Muscle of leg (tissue), 11 donors: Measurements from ENCODE around the gene MLLT3. TPM values are rescaled to one million over a fixed set of nuclear protein-coding genes. Genes with fewer than 3 reads are reported as not detected.

Experiments
- DNase-seq: peaks from one replicate; pipeline ENCODE4 v3.0.0; 2013
- H3K27ac ChIP-seq: one replicate; pipeline ENCODE4 v1.5.1; 2013; ENCODE audit warnings: mild to moderate bottlenecking, low read length, control low read depth
- H3K27me3 ChIP-seq: one replicate; pipeline ENCODE4 v1.6.1; 2013; ENCODE audit warnings: low read length; ENCODE audit not compliant: control insufficient read depth, insufficient read depth
- H3K36me3 ChIP-seq: one replicate; pipeline ENCODE4 v1.6.1; 2013; ENCODE audit warnings: low read length; ENCODE audit not compliant: control insufficient read depth, insufficient read depth
- H3K4me1 ChIP-seq: one replicate; pipeline ENCODE4 v1.6.1; 2013; ENCODE audit warnings: low read length; ENCODE audit not compliant: control insufficient read depth, insufficient read depth
- H3K4me3 ChIP-seq: one replicate; pipeline ENCODE4 v1.5.1; 2013; ENCODE audit warnings: low read length, control low read depth
- H3K9me3 ChIP-seq: replicated peaks from 2 replicates; pipeline ENCODE4 v1.6.1; 2013; ENCODE audit warnings: low read depth, low read length; ENCODE audit not compliant: control insufficient read depth
- WGBS: methylation state at CpG from one replicate; pipeline ENCODE4 v1.1.5; 2013; ENCODE audit warnings: missing lambda C conversion rate; ENCODE audit not compliant: insufficient coverage; 5-methylcytosine and 5-hydroxymethylcytosine counted together
- polyA plus RNA-seq, 8 donors: library from polyadenylated mRNA; unstranded; fragments of 120-200 nt; gene quantifications; one replicate each; pipeline versions ENCODE4 v1.2.1 to v1.2.3, GENCODE V29; 2013; ENCODE audit warnings: inconsistent platforms in 1 of 8, low replicate concordance in 1 of 8; ENCODE audit not compliant: insufficient read length in 8 of 8, insufficient read depth in 1 of 8
- total RNA-seq: library from RNA; stranded (reverse); fragments of 120-200 nt; gene quantifications from one replicate; pipeline ENCODE4 v1.2.4, GENCODE V29; 2013

MLLT3 gene
- total and polyA plus RNA-seq, 9 donors = 61.9 to 101 (median 84.5) TPM

DNA sequence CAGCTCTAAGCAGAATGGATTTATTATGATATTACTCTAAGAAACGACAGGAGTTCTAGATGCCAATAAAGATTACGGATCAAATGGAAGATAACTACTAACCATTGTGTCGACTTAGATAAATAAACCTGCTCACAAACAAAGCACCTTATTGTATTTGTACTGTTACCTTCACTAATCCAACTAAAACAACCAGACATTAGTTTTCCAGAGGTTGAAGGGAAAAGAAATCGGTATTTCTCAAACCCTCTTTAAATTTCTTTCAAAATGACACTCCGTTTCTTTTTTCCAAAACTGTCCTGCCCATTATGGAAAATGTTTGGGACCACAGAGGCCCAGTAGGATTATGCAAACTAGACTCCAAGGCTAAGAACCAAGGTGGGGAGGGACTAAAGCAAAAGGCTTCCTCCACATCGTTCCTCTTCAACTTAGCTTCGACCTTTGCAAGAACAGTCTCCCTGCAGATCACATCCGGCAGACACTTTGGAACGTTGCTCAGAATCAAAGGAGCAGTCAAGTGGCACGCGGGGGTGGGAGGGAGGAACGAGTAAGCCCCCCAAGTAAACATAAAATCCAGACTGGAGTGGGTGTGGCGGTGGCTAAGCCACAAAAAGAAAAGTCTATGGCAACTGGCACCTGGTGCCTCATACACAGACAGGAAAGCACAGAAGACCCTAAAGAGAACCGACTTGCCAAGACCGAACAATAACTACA lies 2.7 kb downstream of the MLLT3 start:
- WGBS = 10% methylated on average over 2 of the region's 15 CpGs
- Histone ChIP-seq H3K9me3 (no peaks in the 10 kb centered on the region), H3K4me1 (peaks cover 11% of the 10 kb centered on the region), H3K36me3 (no peaks in the 10 kb centered on the region), H3K4me3 (peak overlapping the region; percentile 36), H3K27me3 (peaks cover 24% of the 10 kb centered on the region), H3K27ac (no peak overlapping the region)
- DNase-seq = peak; percentile 11

DNA sequence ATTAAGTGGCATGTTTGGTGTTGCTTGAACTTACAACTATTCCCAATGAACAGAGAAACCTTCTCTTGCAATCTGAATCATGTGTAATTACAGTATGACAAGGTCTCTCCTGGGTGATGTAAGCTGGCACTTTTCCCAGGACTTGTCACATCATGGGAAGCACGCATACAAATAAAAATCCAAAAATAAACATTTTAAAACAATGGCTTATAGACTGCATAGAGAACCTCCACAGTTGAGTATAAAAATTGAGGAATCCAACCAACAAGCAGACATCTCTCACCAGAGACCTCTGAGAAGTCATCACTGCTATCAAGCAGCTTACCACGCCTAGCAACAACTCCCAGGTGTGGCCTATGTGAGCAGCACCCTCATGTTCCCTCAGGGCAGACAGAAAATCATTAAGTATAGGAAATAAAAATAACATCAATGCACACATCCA lies 3.9 kb downstream of the MLLT3 start:
- peaks cover 7% of the 10 kb centered on the region for H3K4me1 ChIP-seq
- WGBS = no CpG with 5 or more reads among the region's 2 CpGs
- no peak overlapping the region for H3K27ac ChIP-seq
- H3K9me3 ChIP-seq = no peaks in the 10 kb centered on the region
- DNase-seq = peak; percentile 33
- no peaks in the 10 kb centered on the region for H3K36me3 ChIP-seq
- H3K27me3 ChIP-seq = peaks cover 19% of the 10 kb centered on the region
- H3K4me3 ChIP-seq = no peak overlapping the region

DNA sequence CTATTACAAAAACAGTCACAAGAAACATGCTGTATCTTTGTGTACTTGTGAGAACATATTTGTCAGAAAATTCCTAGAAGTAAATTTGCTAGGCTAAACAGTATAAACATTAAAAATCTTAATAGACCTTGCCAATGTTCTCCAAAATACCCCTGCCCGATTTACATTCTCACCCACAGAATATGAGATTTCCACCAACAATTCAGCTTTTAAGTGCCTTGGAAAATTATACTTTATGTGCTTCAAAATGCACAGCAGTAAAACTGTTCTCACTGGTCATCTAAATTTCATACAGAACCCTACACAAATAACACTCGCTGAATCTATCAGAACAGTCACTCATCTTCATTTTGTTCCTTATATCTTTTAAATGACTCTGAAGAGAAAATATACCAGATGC lies 5.5 kb downstream of the MLLT3 start:
- 80% methylated on average over 1 of the region's 2 CpGs for WGBS
- H3K27me3 ChIP-seq = peaks cover 16% of the 10 kb centered on the region
- DNase-seq = no peak

DNA sequence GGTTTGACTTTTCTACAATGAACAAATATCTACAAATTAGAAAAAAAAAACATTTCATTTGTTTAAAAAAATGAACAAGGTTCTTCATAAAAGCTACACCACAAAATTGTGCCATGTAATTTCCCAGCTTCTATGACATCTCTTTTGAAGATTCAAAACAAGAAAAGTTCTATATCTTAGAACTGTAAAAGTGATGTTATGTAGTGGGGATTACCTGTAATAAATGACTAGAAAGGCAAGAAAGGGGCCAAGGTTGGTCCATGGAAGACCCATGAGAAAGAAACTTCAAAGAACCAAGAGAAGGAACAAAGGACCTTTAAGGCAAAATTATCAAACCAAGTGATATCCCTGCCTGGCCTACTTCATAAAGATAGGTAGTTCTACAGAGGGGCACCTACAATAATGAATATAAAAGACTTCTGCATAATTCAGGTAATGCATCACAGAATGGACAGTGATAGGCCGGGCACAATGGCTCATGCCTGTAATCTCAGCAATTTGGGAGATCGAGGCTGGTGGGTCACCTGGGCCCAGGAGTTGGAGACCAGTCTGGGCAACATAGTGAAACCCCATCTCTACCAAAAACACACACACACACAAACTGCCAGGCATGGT lies 7.6 kb downstream of the MLLT3 start:
- WGBS = no CpG with 5 or more reads among the region's 2 CpGs
- no peak overlapping the region for H3K27ac ChIP-seq
- no peak for DNase-seq
- peaks cover under 1% of the 10 kb centered on the region for H3K4me1 ChIP-seq
- H3K36me3 ChIP-seq = no peaks in the 10 kb centered on the region
- H3K9me3 ChIP-seq = no peaks in the 10 kb centered on the region
- H3K4me3 ChIP-seq = no peak overlapping the region
- peaks cover 3% of the 10 kb centered on the region for H3K27me3 ChIP-seq

More for the DNA sequence above, 5.5 kb downstream of the MLLT3 start:
- no peaks in the 10 kb centered on the region for H3K36me3 ChIP-seq
- no peak overlapping the region for H3K4me3 ChIP-seq
- no peaks in the 10 kb centered on the region for H3K9me3 ChIP-seq
- peaks cover 3% of the 10 kb centered on the region for H3K4me1 ChIP-seq
- no peak overlapping the region for H3K27ac ChIP-seq

DNA sequence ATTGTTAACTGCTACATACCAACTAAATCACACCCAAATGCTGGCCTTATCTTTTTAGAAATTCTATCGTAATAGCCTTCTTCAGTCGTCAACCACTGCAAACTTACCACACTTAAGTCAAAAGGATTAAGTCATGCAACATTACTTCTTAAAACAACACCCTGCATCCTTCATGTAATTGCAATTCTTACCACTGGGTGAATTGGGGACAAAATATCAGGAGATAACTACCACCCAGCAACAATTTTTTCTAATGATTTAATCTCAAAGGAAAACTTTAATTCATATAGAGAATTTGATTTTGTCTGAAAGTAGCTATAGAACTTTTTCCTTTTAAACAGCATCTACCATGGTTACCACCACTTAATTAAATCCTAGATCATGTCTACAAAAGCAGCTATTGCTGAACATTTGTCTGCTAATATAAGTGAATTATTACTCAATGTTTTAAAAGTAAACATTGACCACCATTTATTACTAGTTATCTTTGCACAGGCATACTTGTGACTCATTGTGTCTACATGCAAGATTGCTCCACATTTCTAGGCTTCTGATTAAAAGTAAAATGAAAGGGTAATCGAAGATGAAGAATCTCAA lies 10.5 kb downstream of the MLLT3 start:
- Histone ChIP-seq H3K27ac (no peak overlapping the region), H3K4me3 (no peak overlapping the region), H3K4me1 (no peaks in the 10 kb centered on the region), H3K27me3 (no peaks in the 10 kb centered on the region), H3K9me3 (no peaks in the 10 kb centered on the region), H3K36me3 (no peaks in the 10 kb centered on the region)
- no CpG with 5 or more reads among the region's 3 CpGs for WGBS
- DNase-seq = no peak

DNA sequence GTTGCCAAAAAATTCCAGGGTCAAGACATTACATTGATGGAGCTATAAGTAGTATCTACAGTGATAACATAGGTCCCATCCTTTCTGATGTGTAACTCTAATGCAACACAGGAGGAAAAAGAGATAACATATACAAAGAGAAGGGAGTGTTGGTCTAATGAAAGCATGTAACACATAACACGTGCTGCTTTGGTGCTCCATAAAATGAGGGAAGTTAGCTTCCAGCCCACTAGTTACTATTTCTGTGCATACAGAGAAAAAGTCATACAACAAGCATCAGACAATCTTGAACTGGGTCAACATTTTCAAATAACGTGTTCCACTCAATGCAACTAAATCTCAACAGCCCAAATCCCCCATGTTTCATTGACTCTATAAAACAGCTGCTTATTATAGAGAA lies 11.7 kb downstream of the MLLT3 start:
- no peak overlapping the region for H3K27ac ChIP-seq

DNA sequence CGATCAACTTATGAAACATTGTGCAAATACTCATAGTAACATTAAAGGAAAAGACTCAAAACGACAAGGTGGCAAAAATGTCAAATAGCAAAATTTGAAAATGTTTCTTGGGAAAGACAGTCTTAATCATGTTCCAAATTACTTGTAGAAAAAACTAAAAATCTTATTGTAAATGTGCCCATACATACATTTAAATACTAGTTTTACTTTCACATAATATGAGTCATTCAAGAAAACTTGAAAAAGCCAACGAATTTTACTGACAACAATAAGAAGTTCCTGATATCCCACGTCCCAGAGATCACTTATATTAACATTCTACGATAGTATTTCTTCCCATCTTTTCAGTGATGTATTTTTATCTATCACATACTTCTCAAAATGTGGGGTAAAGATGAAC lies 13.7 kb downstream of the MLLT3 start:
- Histone ChIP-seq H3K4me1 (no peaks in the 10 kb centered on the region), H3K36me3 (no peaks in the 10 kb centered on the region), H3K4me3 (no peak overlapping the region), H3K27ac (no peak overlapping the region), H3K9me3 (no peaks in the 10 kb centered on the region), H3K27me3 (no peaks in the 10 kb centered on the region)
- WGBS = 60% methylated on average over 1 of the region's 5 CpGs
- DNase-seq = no peak

More for the DNA sequence above, 11.7 kb downstream of the MLLT3 start:
- Histone ChIP-seq H3K27me3 (no peaks in the 10 kb centered on the region), H3K36me3 (no peaks in the 10 kb centered on the region), H3K9me3 (no peaks in the 10 kb centered on the region), H3K4me1 (no peaks in the 10 kb centered on the region), H3K4me3 (no peak overlapping the region)
- no peak for DNase-seq
- WGBS = 60% methylated on average over 1 of the region's 2 CpGs

DNA sequence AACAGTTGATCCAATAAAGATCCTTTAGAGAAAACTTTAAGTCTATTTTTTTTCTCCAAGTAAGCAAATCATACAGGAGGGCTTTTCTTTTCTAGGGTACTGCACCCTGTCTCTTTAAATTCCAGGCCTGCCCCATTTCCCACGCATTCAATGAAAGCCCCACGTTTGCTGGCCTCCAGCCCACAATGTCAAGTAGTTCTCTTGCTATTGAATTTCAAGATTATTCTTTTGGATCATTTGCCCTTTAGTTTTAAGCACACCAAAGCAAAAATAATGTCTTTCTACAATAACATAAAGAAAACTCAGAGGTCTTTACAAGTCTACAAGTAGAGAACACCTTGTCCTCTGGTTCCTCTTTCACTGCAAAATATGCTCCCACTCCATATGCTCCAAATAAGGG lies 15.6 kb downstream of the MLLT3 start:
- DNase-seq = no peak
- Histone ChIP-seq H3K4me3 (no peak overlapping the region), H3K4me1 (no peaks in the 10 kb centered on the region), H3K9me3 (no peaks in the 10 kb centered on the region), H3K36me3 (no peaks in the 10 kb centered on the region), H3K27me3 (no peaks in the 10 kb centered on the region), H3K27ac (no peak overlapping the region)
- no CpG with 5 or more reads among the region's 2 CpGs for WGBS

DNA sequence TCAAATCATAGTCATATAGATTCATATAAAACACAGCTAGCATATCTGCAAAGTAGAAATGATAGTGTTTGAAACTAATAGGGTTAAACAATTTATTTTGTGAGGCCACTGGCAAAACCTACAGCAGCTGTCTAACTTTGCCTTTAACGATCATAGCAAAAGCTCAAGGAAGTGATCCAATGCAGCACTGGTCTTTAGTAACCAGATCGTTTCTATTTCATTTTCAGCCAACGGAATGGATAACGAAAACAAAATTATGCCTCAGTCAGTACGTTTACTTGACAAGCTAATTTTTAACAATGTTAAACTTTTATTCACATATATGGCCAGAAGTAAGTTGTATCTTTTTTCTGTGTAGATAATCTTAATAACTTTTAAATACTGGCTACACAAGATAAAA lies 17.7 kb downstream of the MLLT3 start:
- 6% methylated on average over 2 of the region's 5 CpGs for WGBS
- DNase-seq = peak; percentile 43
- Histone ChIP-seq H3K36me3 (no peaks in the 10 kb centered on the region), H3K4me3 (no peak overlapping the region), H3K27me3 (no peaks in the 10 kb centered on the region), H3K9me3 (no peaks in the 10 kb centered on the region), H3K4me1 (no peaks in the 10 kb centered on the region), H3K27ac (no peak overlapping the region)

DNA sequence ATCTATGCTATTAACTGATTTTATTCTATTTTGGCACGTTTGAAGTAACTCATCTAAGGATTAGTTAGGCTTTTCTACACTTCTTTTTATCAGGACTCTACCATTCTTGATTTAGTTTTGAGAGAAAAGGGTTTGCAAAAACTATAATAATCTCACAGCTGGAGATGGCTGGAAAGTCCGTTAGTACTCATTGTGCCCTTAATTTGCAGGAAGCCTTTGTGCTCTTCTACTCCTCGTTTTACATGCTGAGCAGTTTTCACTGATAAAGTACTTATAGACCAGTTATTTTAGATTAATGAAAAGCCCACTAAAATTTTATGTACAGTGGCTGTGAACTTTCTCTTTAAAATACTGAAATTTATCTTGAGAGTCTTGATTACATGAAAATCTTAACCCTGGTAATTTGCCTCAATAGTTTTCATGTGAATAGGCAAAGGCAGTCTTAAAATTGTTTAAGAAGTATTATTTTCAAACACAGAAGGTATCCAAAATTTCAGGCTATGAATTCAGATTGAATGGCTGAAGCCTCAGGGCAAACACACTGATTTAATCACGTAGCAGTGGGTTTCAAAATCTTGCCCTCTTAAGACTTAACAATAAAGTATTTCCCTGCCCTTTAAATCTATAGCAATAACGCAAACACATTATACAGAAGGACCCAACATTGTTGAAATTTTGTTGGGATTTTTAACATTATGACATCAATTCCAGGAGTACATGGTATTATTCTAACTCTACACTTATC lies 18.6 kb downstream of the MLLT3 start:
- no CpG with 5 or more reads among the region's 5 CpGs for WGBS
- H3K4me3 ChIP-seq = no peak overlapping the region
- H3K36me3 ChIP-seq = no peaks in the 10 kb centered on the region
- no peaks in the 10 kb centered on the region for H3K4me1 ChIP-seq
- no peak overlapping the region for H3K27ac ChIP-seq
- DNase-seq = no peak
- no peaks in the 10 kb centered on the region for H3K27me3 ChIP-seq
- no peaks in the 10 kb centered on the region for H3K9me3 ChIP-seq
